Measurements from ENCODE around the gene WDR47.
A peak's percentile ranks its signal among the peaks of the same experiment; 100 is the strongest.

Gene WDR47

DNA sequence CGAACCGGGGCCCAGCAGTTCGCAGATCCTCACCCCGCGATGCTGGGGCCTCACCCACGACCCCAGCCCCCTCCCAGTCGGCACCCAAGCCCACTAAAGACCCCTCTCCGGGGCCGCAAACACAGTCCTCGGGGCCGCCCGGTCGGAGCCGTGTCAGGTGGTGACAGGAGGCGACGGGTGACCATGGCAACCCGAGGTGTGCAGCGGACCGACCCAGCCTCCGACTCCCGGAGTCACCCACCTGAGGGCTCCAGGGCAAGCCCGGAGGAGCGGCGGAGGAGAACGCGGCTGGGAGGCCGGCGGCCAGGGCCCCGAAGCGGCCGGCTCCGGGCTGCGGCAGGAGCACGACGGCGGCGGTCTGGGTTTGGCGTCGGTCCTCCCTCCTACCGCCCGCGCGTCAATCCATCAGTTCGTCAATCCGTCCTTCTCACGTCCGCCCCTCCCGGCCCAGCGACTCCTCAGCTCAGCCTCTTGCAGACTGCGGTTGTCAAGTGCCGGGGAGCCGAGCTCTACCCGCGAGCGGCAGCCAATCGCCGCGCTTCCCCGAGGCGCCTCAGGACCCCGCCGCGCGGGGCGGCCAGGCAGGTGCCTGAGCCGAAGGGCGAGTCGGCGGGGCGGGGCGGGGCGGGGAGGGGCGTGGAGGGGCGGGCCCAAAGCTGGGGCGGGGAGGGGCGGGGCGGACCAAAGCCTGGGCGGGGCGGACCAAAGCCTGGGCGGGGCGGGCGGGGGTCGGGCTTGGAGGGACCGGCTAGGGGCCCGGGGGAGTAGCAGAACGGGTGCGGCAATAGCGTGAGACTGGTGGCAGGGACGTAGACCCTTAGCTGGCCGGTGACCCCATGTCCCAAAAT, at the start of gene WDR47:
Gene WDR47 (minus strand): TSS at position 482 of the 848 bp plus-strand sequence. CDS start 18,590 bp downstream, outside the sequence.
- DNase-seq (ENCODE audit: extremely low read depth, low read depth) = peak; percentile 79
- TF ChIP-seq, protein P1, sequence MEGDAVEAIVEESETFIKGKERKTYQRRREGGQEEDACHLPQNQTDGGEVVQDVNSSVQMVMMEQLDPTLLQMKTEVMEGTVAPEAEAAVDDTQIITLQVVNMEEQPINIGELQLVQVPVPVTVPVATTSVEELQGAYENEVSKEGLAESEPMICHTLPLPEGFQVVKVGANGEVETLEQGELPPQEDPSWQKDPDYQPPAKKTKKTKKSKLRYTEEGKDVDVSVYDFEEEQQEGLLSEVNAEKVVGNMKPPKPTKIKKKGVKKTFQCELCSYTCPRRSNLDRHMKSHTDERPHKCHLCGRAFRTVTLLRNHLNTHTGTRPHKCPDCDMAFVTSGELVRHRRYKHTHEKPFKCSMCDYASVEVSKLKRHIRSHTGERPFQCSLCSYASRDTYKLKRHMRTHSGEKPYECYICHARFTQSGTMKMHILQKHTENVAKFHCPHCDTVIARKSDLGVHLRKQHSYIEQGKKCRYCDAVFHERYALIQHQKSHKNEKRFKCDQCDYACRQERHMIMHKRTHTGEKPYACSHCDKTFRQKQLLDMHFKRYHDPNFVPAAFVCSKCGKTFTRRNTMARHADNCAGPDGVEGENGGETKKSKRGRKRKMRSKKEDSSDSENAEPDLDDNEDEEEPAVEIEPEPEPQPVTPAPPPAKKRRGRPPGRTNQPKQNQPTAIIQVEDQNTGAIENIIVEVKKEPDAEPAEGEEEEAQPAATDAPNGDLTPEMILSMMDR (IDR thresholded peaks at IDR 0.05; ENCODE audit: low read depth, low read length, missing control alignments) = no peak
- peak within 1 kb of the TSS; percentile 96 for H3K4me3 ChIP-seq (replicated peaks; ENCODE audit: low read depth, low read length)

DNA sequence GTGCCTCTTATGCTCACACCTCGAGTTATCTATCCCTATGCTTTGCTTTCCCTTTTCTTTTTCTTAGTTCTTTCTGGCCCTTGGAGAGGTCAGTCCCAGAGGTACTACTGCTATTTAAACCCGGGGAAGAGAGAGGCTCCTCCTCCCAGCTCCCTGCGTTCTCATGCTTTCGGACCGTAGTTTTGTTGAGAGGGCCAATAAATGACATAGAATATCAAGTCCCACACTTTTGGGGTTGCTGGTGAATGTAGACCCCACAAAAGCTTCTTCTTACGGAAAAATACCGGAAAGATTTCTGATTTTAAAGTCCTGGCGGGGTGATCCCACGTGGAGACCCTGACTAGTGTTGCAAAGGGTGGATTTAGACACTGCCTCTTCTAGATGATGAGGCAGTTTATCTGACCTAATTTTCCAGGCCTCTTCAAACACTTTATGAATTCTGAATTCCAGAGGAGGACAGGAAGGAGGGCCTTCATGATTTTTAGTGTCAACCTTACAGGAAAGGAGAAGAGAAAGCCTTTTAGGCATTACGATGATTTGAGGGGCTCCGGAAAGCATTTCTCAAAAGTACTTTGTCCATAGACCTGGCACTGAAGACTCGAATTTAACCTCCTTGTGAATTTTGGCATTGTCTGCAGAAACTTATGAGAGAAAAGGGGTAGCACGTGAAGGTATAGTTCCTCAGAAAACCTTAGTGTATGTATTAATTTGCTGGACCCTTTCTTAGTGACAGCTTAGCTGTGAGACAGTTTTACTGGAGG, 49.4 kb upstream of the WDR47 start:
- DNase-seq (ENCODE audit: extremely low read depth, low read depth) = no peak
- peak overlapping the region; percentile 63 for H3K4me3 ChIP-seq (replicated peaks; ENCODE audit: low read depth, low read length)
- TF ChIP-seq, protein P1 (IDR thresholded peaks at IDR 0.05; ENCODE audit: low read depth, low read length, missing control alignments) = no peak

DNA sequence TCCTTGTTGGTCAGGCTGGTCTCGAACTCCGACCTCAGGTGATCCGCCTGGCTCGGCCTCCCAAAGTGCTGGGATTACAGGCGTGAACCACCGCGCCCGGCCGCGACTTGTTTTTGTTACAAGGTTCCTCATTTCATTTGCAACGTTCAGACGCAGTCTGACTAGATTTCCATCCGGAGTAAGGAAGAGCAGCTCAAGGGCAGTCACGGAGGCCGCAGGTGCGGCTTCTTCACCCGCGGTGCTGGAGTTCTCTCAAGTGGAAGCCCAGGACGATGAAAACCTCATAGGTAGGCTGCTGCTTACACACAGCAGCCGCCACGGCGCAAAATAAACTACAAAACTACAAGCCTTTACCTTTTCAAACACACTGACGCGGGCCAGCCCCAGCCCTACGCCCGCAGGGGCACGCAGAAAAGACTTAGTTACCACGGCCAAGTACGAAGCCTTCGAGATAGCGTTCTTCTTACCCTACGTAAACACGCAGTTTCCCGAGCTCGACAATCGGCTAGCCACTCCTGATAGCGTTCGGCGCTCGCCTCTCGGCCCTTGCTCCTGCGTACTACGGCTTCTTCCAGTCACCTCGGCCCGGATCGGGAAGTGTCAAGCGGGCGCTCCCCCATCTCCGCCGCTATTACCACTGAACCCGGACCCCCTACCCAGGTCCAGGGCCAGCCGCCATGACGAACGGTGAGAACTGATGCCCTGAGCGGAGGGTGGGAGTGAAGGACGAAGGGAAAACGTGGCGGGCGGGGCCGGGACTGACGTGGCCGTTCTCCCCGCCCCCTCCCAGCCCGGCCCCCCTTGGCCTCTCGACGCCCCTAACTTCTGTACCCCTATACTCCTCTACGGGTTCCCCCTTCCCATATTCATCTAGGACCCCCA, 48.5 kb upstream of the WDR47 start, which contains the start of gene TMEM167B:
Gene TMEM167B (plus strand): TSS at position 569 of the 882 bp plus-strand sequence. CDS start 109 bp downstream, at position 678.
- H3K4me3 ChIP-seq (replicated peaks; ENCODE audit: low read depth, low read length) = peak within 1 kb of the TSS; percentile 63
- DNase-seq (ENCODE audit: extremely low read depth, low read depth) = peak; percentile 76
- TF ChIP-seq, protein P1 (IDR thresholded peaks at IDR 0.05; ENCODE audit: low read depth, low read length, missing control alignments) = no peak

DNA sequence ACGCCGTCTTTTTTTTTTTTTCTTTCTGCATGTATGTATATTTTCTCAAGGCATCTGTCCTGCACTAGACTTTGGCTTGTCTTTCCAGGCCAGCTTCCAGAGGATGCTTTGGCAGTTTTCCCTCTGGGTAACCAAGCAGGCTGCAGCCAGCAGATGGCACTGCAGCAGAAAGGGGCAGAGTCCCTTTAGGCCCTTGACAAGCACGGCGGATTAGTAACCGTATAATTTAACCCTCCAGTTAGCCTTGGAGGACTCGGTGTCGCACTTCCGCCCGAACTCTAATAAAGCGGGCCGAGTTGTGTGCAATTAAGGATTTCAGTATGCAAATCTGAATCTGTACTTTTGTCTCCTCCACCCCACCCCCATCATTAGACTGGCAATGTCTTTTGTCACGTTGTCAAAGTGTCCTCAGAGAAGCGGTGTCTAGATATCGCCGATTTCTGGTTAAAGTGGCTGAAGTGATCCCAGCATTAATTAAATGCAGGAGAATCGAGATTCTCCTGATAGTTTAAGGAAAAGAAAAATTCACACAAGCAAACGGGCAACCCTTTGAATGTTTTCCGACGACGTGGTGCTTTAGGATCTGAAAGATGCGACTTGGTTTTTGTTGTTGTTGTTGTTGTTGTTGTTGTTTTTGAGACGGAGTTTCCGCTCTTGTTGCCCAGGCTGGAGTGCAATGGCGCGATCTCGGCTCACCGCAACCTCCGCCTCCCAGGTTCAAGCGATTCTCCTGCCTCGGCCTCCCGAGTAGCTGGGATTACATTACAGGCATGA, 47.5 kb upstream of the WDR47 start:
- no peak for DNase-seq (ENCODE audit: extremely low read depth, low read depth)
- TF ChIP-seq, protein P1 (IDR thresholded peaks at IDR 0.05; ENCODE audit: low read depth, low read length, missing control alignments) = peak; percentile 46
- H3K4me3 ChIP-seq (replicated peaks; ENCODE audit: low read depth, low read length) = peak overlapping the region; percentile 63

DNA sequence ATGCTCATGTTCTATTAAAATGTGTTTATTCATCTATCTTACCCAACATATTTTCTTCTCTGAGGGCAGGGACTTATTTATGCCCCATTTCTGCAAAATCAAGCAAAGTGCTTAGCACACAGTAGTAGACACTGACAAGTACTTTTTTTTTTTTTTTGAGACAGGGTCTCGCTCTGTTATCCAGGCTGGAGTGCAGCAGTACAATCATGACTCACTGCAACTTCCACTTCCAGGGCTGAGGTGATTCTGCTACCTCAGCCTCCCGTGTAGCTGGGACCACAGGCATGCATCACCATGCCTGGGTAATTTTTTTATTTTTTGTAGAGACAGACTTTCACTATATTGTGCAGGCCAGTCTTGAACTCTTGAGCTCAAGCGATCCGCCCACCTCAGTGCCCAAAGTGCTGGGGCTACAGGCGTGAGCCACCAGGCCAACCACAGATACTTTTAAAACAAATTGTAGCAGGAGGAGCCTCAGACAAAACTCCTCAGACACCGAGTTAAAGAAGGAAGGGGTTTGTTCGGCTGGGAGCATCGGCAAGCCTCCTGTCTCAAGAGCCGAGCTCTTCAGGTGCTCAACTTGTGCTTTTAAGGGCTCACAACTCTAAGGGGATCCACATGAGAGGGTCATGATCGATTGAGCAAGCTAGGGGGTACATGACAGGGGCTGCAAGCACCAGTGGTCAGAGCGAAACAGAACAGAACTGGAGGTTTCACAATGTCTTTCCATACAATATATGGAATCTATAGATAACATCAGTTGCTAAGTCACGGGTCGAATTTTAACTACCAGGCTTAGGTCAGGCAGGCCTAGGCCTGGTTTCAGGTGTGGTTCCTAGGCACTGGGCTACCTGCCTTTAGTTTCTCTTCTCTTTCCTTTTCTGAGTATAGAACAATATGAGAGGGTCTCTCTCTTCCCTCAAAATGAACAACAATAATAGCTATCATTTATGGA, 42.9 kb upstream of the WDR47 start:
- TF ChIP-seq, protein P1 (IDR thresholded peaks at IDR 0.05; ENCODE audit: low read depth, low read length, missing control alignments) = no peak
- DNase-seq (ENCODE audit: extremely low read depth, low read depth) = no peak
- no peak overlapping the region for H3K4me3 ChIP-seq (replicated peaks; ENCODE audit: low read depth, low read length)
